Fibroblast of pulmonary artery (primary cell): ENCODE measurements around the gene MAP3K9.

Experiments
- DNase-seq: peaks from one replicate; pipeline ENCODE4 v3.0.0-alpha.2; 2010; ENCODE audit warnings: low read depth
- H3K4me3 ChIP-seq: replicated peaks from 2 replicates; pipeline ENCODE4 v1.5.1; 2011; ENCODE audit warnings: low read depth, mild to moderate bottlenecking, control low read depth, low read length, moderate library complexity
- CTCF ChIP-seq: IDR thresholded peaks from 2 replicates; pipeline ENCODE4 v1.5.1; 2011; ENCODE audit warnings: mild to moderate bottlenecking, control low read depth, low read length, inconsistent platforms; ENCODE audit errors: missing control alignments

Gene MAP3K9

GRCh38 chr14:70830998-70831781, 21.9 kb upstream of the MAP3K9 start:
- no peak for DNase-seq
- H3K4me3 ChIP-seq = no peak overlapping the region
- no peak for TF ChIP-seq CTCF

- H3K4me3 ChIP-seq = no peak overlapping the region
- no peak for DNase-seq
- TF ChIP-seq CTCF = no peak
Observed at GRCh38 chr14:70828188-70828587, 18.9 kb upstream of the MAP3K9 start.

- no peak for TF ChIP-seq CTCF
- DNase-seq = no peak
- H3K4me3 ChIP-seq = no peak overlapping the region
Observed at GRCh38 chr14:70827752-70828151, 18.4 kb upstream of the MAP3K9 start.

GRCh38 chr14:70827347-70827746, 18.0 kb upstream of the MAP3K9 start:
- DNase-seq = no peak
- no peak overlapping the region for H3K4me3 ChIP-seq
- TF ChIP-seq CTCF = no peak

GRCh38 chr14:70823281-70823680, 14.0 kb upstream of the MAP3K9 start:
- no peak for TF ChIP-seq CTCF
- no peak overlapping the region for H3K4me3 ChIP-seq
- no peak for DNase-seq

- H3K4me3 ChIP-seq = peak overlapping the region; percentile 62
- DNase-seq = peak; percentile 39
- TF ChIP-seq CTCF = no peak
Observed at GRCh38 chr14:70822530-70823185, 13.3 kb upstream of the MAP3K9 start.
